Natural killer cell (primary cell): ENCODE measurements around the gene DCUN1D3. TPM values are rescaled to one million over a fixed set of nuclear protein-coding genes. Genes with fewer than 3 reads are reported as not detected.
"Not testable (repeated sequence)": the region's sequence is repeated elsewhere in the genome, so short reads cannot be mapped to it uniquely, and the experiment has no call there.

Source experiments
- ATAC-seq, 3 donors: fragments of 150-1000 bp in 2 of 3; fragments of 200-7000 bp in 1 of 3; cut with Tn5 transposase; 1 replicate in 1 of 3; 2 replicates in 2 of 3; pipeline ENCODE4 v1.10.0; 2021; ENCODE audit warnings: mild to moderate bottlenecking in 2 of 3, moderate library complexity in 2 of 3
- DNase-seq, 2 donors: peaks; one replicate each; pipeline versions ENCODE4 v3.0.0 to v3.0.0-alpha.2; 2013 to 2021; ENCODE audit warnings: mixed read lengths in 1 of 2
- H3K27ac ChIP-seq: one replicate; pipeline ENCODE4 v1.5.1; 2013; ENCODE audit warnings: mild to moderate bottlenecking, low read length
- H3K27me3 ChIP-seq: one replicate; pipeline ENCODE4 v1.6.1; 2013; ENCODE audit warnings: low read length; ENCODE audit not compliant: control insufficient read depth, insufficient read depth
- H3K36me3 ChIP-seq: one replicate; pipeline ENCODE4 v1.6.1; 2013; ENCODE audit warnings: low read length; ENCODE audit not compliant: control insufficient read depth, insufficient read depth
- H3K4me1 ChIP-seq: one replicate; pipeline ENCODE4 v1.6.1; 2013; ENCODE audit warnings: low read length; ENCODE audit not compliant: control insufficient read depth, insufficient read depth
- H3K4me3 ChIP-seq: one replicate; pipeline ENCODE4 v1.5.1; 2013; ENCODE audit warnings: low read length
- H3K9me3 ChIP-seq: one replicate; pipeline ENCODE4 v1.6.1; 2013; ENCODE audit warnings: low read length; ENCODE audit not compliant: control insufficient read depth, insufficient read depth
- H3K27ac Mint-ChIP-seq, 2 donors: one replicate each; pipeline ENCODE4 v1.8.0; 2022; ENCODE audit warnings: mild to moderate bottlenecking in 2 of 2, mixed read lengths in 2 of 2, moderate library complexity in 1 of 2
- H3K27me3 Mint-ChIP-seq, 2 donors: one replicate each; pipeline ENCODE4 v1.8.0; 2022; ENCODE audit warnings: low read depth in 2 of 2, mixed read lengths in 2 of 2
- H3K36me3 Mint-ChIP-seq: one replicate; pipeline ENCODE4 v1.8.0; 2022; ENCODE audit warnings: mixed read lengths
- H3K4me1 Mint-ChIP-seq, 2 donors: one replicate each; pipeline ENCODE4 v1.8.0; 2022; ENCODE audit warnings: mixed read lengths in 2 of 2
- H3K4me3 Mint-ChIP-seq: one replicate; pipeline ENCODE4 v1.8.0; 2022; ENCODE audit warnings: mild to moderate bottlenecking, moderate library complexity, mixed read lengths
- H3K9me3 Mint-ChIP-seq, 2 donors: one replicate each; pipeline ENCODE4 v1.8.0; 2022; ENCODE audit warnings: mixed read lengths in 2 of 2
- WGBS: methylation state at CpG from one replicate; pipeline ENCODE4 v1.1.7; 2013; ENCODE audit warnings: missing lambda C conversion rate; ENCODE audit not compliant: insufficient coverage; 5-methylcytosine and 5-hydroxymethylcytosine counted together
- intact Hi-C: fragments of 100-400 bp; cut with micrococcal nuclease; formaldehyde crosslinking; loops from one replicate; pipeline ENCODE4 v1.14.2; 2022
- total RNA-seq, 4 donors: library from RNA; stranded (reverse); fragments of 120-200 nt in 1 of 4; gene quantifications; one replicate each; pipeline versions ENCODE4 v1.2.3 to v1.2.4, GENCODE V29; 2013 to 2022
- TF ChIP-seq, protein P1 (sequence below): fragments of 200-600 bp; IDR thresholded peaks from one replicate; pipeline ENCODE4 v1.8.0; 2022; ENCODE audit warnings: antibody characterized with exemption

Gene DCUN1D3
- total RNA-seq, 3 donors from 2014 or later (not counting 1 experiment from before 2014, with no cell fraction given) = 5.3 to 9.3 (median 6.1) TPM

DNA sequence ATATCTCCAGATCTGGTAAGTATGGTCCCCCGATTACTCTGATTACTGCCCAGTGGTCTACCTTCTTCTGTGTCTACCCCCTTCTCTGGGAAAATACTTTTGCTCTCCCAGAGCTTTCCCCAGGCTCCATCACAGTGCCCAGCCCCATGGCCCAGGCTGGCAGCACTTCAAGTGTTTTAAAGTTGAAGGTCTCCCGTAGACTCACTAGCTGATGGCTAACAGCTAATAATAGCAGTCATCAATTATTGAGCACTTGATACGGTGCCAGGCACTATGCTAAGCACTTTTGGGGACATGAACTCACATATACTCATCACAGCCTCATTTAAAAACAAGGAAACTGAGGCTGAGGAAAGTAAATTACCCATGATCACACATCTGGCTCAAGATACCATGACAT, 33.4 kb downstream of the DCUN1D3 start:
- H3K9me3 ChIP-seq = no peaks in the 10 kb centered on the region
- 96% methylated on average over 3 of the region's 3 CpGs for WGBS
- Mint-ChIP-seq H3K4me1 (peaks cover 32 to 64% of the 10 kb centered on the region in 2 donors), H3K9me3 (no peaks in the 10 kb centered on the region), H3K36me3 (no peaks in the 10 kb centered on the region), H3K4me3 (no peak overlapping the region), H3K27me3 (no peaks in the 10 kb centered on the region), H3K27ac (peak overlapping the region in 1 of 2 donors; percentile 69)
- no peak overlapping the region for H3K4me3 ChIP-seq
- intact Hi-C loops = no loop called here
- TF ChIP-seq, protein P1, sequence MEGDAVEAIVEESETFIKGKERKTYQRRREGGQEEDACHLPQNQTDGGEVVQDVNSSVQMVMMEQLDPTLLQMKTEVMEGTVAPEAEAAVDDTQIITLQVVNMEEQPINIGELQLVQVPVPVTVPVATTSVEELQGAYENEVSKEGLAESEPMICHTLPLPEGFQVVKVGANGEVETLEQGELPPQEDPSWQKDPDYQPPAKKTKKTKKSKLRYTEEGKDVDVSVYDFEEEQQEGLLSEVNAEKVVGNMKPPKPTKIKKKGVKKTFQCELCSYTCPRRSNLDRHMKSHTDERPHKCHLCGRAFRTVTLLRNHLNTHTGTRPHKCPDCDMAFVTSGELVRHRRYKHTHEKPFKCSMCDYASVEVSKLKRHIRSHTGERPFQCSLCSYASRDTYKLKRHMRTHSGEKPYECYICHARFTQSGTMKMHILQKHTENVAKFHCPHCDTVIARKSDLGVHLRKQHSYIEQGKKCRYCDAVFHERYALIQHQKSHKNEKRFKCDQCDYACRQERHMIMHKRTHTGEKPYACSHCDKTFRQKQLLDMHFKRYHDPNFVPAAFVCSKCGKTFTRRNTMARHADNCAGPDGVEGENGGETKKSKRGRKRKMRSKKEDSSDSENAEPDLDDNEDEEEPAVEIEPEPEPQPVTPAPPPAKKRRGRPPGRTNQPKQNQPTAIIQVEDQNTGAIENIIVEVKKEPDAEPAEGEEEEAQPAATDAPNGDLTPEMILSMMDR = no peak
- no peak for DNase-seq
- no peak for ATAC-seq
- H3K36me3 ChIP-seq = peaks cover 5% of the 10 kb centered on the region
- H3K27ac ChIP-seq = no peak overlapping the region
- H3K4me1 ChIP-seq = no peaks in the 10 kb centered on the region
- no peaks in the 10 kb centered on the region for H3K27me3 ChIP-seq

DNA sequence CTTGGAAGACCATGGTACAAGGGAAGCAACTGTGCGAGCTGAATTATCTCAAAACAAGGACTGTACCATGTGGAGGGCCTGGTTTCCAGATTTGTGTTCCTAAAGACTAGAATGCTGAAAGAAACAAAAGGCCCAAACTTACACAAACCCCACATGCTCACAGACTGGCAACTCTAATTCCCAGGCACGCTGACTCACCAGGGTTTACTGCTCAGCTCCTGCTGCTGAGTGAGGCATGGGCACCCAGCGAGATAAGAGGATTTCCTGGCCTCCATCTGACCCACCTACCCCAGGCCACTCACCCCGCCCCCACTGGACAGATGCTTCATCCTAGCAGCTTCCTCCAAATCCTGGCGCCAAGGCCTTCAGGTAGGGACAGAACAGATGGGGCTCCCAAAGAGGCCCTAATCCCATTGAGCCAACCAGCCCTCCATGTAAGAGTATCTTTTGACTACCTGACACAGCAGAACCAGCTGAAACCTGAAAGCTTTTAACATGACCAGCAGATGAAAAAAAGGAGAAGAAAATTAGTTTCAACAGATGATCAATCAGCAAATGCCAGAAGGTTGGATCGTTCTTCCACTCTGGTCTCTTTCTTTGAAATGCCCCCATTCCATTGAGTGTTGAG, 33.9 kb downstream of the DCUN1D3 start:
- Mint-ChIP-seq H3K4me1 (peaks cover 32 to 64% of the 10 kb centered on the region in 2 donors), H3K36me3 (no peaks in the 10 kb centered on the region)

DNA sequence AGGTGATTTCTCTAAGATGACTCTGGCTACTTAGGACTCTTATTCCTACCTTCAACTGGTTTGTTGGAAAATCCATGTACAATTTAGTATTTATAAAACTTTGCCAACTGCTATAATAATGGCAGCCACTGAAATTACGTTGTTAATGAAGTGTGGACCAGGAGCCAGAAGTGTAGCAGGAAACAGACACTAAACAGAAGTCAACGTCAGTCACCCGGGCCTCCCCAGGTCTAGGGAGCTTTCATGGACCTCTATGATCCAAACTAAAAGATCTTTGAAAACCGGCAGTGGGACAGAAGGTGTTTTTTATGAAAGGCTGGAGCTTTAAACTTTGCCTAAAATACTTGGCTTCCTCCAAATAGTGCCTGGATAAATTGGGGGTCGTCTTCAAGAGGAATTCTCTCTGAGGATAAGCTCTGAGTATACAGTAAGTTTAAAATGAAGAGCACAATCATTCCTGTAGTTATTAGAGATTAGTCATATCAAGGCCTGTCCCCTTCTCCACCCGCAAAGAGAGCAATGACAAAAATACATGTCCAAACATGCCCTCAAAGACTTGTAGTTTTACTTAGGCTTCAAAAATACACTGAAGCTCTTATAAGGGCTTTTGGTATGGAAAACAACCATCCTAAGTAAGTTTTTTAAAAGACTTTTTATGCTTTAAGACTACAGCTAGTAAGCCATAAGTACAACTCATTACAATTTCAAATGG, 34.6 kb downstream of the DCUN1D3 start:
- H3K4me3 Mint-ChIP-seq = no peak overlapping the region
- no peak for DNase-seq
- H3K9me3 Mint-ChIP-seq = no peaks in the 10 kb centered on the region
- intact Hi-C loops = no loop called here
- no peak for ATAC-seq
- H3K27ac Mint-ChIP-seq = no peak overlapping the region
- no peak overlapping the region for H3K27ac ChIP-seq
- no peak overlapping the region for H3K4me3 ChIP-seq
- H3K4me1 Mint-ChIP-seq = peaks cover 29 to 57% of the 10 kb centered on the region in 2 donors
- WGBS = 83% methylated on average over 6 of the region's 6 CpGs
- TF ChIP-seq, protein P1 = no peak
- H3K9me3 ChIP-seq = no peaks in the 10 kb centered on the region
- H3K36me3 Mint-ChIP-seq = peaks cover under 1% of the 10 kb centered on the region
- no peaks in the 10 kb centered on the region for H3K4me1 ChIP-seq
- no peaks in the 10 kb centered on the region for H3K27me3 ChIP-seq
- H3K36me3 ChIP-seq = peaks cover 14% of the 10 kb centered on the region
- H3K27me3 Mint-ChIP-seq = no peaks in the 10 kb centered on the region

More for the DNA sequence above, 33.9 kb downstream of the DCUN1D3 start:
- intact Hi-C loops = no loop called here
- Histone ChIP-seq H3K9me3 (no peaks in the 10 kb centered on the region), H3K4me3 (no peak overlapping the region), H3K4me1 (no peaks in the 10 kb centered on the region), H3K27ac (no peak overlapping the region), H3K36me3 (peaks cover 10% of the 10 kb centered on the region), H3K27me3 (no peaks in the 10 kb centered on the region)
- no peaks in the 10 kb centered on the region for H3K9me3 Mint-ChIP-seq
- H3K27me3 Mint-ChIP-seq = no peaks in the 10 kb centered on the region
- H3K4me3 Mint-ChIP-seq = no peak overlapping the region
- H3K27ac Mint-ChIP-seq = peak overlapping the region in 1 of 2 donors; percentile 69
- 78% methylated on average over 6 of the region's 6 CpGs for WGBS
- TF ChIP-seq, protein P1 = no peak
- ATAC-seq = no peak
- no peak for DNase-seq

DNA sequence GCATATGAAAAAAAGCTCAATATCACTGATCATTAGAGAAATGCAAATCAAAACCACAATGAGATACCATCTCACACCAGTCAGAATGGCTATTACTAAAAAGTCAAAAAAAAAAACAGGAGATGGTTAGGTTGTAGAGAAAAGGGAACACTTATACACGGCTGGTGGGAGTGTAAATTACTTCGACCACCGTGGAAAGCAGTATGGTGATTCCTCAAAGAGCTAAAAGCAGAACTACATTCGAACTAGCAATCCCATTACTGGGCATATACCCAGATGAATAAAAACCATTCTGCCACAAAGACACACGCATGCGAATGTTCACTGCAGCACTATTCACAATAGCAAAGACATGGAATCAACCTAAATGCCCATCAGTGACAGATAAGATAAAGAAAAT, 35.8 kb downstream of the DCUN1D3 start:
- H3K4me1 ChIP-seq, intact Hi-C loops, H3K27me3 Mint-ChIP-seq, H3K9me3 Mint-ChIP-seq, ATAC-seq, H3K27me3 ChIP-seq, H3K27ac Mint-ChIP-seq, DNase-seq, H3K27ac ChIP-seq, H3K4me3 Mint-ChIP-seq, H3K9me3 ChIP-seq, H3K4me3 ChIP-seq: not testable (repeated sequence)
- H3K36me3 ChIP-seq = peaks cover 20% of the 10 kb centered on the region
- Mint-ChIP-seq H3K36me3 (peaks cover 10% of the 10 kb centered on the region), H3K4me1 (peaks cover 20 to 47% of the 10 kb centered on the region in 2 donors)
- 66% methylated on average over 6 of the region's 6 CpGs for WGBS
